ENCODE measurements around the gene TMEM240. TPM values are rescaled to one million over a fixed set of nuclear protein-coding genes. Genes with fewer than 3 reads are reported as not detected.

TMEM240 gene
- total RNA-seq, 1 experiment from 2014 or later, result 8.0 TPM

DNA sequence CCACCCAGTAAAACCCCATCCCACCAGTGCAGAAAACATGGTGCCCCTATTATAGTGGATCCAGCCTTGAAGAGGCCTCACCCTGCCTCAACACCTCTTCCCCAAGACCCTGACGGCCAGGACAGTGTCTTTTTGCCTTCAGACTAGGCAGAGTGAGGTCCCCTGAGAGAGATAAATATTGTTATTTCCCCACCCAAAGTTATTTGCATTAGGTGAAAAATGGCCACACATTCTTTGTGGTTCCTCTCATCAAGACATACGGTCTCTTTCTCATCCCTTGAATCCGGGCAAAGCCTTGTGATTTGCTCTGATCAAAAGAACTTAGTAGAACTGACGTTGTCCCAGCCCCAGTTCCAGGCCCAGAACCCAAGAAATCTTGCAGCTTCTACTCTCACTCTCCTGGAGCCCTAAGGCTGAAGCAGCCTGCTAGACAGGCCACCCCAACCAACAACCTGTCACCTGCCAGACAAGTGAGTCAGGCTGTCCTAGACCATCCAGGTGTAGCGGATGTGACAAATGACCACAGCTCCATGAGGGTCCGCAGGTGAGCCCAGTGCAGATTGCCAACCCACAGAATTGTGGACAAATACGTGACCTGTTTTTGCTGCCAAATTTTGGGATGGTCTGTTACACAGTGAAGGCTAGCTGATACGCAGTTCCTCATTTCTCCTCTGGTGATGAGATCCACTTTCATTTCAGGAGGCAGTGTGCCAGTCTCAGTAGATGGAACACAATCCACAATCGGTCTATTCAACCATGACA lies 42.3 kb upstream of the TMEM240 start (continued):
- TF ChIP-seq, protein P1, sequence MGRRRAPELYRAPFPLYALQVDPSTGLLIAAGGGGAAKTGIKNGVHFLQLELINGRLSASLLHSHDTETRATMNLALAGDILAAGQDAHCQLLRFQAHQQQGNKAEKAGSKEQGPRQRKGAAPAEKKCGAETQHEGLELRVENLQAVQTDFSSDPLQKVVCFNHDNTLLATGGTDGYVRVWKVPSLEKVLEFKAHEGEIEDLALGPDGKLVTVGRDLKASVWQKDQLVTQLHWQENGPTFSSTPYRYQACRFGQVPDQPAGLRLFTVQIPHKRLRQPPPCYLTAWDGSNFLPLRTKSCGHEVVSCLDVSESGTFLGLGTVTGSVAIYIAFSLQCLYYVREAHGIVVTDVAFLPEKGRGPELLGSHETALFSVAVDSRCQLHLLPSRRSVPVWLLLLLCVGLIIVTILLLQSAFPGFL (CRISPR knock-in tag; IDR thresholded peaks at IDR 0.05; ENCODE audit: borderline replicate concordance), result no peak
- TF ChIP-seq ATF1 (CRISPR knock-in tag; IDR thresholded peaks at IDR 0.05) (no peak), ZNF138 (CRISPR knock-in tag; conservative IDR thresholded peaks at IDR 0.05) (no peak), IRF2 (CRISPR knock-in tag; IDR thresholded peaks at IDR 0.05; ENCODE audit: borderline replicate concordance, low read depth) (no peak), MXD4 (CRISPR knock-in tag; IDR thresholded peaks at IDR 0.05; ENCODE audit: borderline replicate concordance) (no peak), ZNF396 (CRISPR knock-in tag; IDR thresholded peaks at IDR 0.05; ENCODE audit: borderline replicate concordance) (no peak), STAT6 (CRISPR knock-in tag; conservative IDR thresholded peaks at IDR 0.05; ENCODE audit: low read depth) (no peak), CREB1 (CRISPR knock-in tag; IDR thresholded peaks at IDR 0.05) (no peak)

- Mint-ChIP-seq H3K27me3 (ENCODE audit: low read depth) (peaks cover 21% of the 10 kb centered on the region), H3K27ac (no peak overlapping the region), H3K4me3 (no peak overlapping the region), H3K9me3 (no peaks in the 10 kb centered on the region), H3K36me3 (no peaks in the 10 kb centered on the region; the same call in 1 of the 2 replicates), H3K4me1 (peaks cover 11% of the 10 kb centered on the region)
- CTCF ChIA-PET, result interaction anchor here (0.7 to 1.8 kb wide), 2 partner anchors 27 to 74 kb away, joined by 4 to 5 read pairs; no protein-coding TSS in a partner anchor
- DNase-seq (ENCODE audit: low spot score), result no peak
- POLR2A ChIA-PET, result interaction anchor here (2.3 kb wide), 1 partner anchor 37 kb away, joined by 7 read pairs; the partner anchor contains the start of gene MIB2
- TF ChIP-seq TEAD4 (CRISPR knock-in tag; IDR thresholded peaks at IDR 0.05), result no peak
- TF ChIP-seq, protein P2, sequence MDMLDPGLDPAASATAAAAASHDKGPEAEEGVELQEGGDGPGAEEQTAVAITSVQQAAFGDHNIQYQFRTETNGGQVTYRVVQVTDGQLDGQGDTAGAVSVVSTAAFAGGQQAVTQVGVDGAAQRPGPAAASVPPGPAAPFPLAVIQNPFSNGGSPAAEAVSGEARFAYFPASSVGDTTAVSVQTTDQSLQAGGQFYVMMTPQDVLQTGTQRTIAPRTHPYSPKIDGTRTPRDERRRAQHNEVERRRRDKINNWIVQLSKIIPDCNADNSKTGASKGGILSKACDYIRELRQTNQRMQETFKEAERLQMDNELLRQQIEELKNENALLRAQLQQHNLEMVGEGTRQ (CRISPR knock-in tag; IDR thresholded peaks at IDR 0.05), result no peak
- TF ChIP-seq, protein P3, sequence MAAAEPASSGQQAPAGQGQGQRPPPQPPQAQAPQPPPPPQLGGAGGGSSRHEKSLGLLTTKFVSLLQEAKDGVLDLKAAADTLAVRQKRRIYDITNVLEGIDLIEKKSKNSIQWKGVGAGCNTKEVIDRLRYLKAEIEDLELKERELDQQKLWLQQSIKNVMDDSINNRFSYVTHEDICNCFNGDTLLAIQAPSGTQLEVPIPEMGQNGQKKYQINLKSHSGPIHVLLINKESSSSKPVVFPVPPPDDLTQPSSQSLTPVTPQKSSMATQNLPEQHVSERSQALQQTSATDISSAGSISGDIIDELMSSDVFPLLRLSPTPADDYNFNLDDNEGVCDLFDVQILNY (CRISPR knock-in tag; IDR thresholded peaks at IDR 0.05), result no peak
- TF ChIP-seq USF1 (CRISPR knock-in tag; IDR thresholded peaks at IDR 0.05), result no peak
- no peak for TF ChIP-seq KAT7 (CRISPR knock-in tag; IDR thresholded peaks at IDR 0.05; ENCODE audit: borderline replicate concordance)
- TF ChIP-seq, protein P4, sequence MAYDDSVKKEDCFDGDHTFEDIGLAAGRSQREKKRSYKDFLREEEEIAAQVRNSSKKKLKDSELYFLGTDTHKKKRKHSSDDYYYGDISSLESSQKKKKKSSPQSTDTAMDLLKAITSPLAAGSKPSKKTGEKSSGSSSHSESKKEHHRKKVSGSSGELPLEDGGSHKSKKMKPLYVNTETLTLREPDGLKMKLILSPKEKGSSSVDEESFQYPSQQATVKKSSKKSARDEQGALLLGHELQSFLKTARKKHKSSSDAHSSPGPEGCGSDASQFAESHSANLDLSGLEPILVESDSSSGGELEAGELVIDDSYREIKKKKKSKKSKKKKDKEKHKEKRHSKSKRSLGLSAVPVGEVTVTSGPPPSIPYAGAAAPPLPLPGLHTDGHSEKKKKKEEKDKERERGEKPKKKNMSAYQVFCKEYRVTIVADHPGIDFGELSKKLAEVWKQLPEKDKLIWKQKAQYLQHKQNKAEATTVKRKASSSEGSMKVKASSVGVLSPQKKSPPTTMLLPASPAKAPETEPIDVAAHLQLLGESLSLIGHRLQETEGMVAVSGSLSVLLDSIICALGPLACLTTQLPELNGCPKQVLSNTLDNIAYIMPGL (CRISPR knock-in tag; IDR thresholded peaks at IDR 0.05), result no peak
- TF ChIP-seq, protein P5, sequence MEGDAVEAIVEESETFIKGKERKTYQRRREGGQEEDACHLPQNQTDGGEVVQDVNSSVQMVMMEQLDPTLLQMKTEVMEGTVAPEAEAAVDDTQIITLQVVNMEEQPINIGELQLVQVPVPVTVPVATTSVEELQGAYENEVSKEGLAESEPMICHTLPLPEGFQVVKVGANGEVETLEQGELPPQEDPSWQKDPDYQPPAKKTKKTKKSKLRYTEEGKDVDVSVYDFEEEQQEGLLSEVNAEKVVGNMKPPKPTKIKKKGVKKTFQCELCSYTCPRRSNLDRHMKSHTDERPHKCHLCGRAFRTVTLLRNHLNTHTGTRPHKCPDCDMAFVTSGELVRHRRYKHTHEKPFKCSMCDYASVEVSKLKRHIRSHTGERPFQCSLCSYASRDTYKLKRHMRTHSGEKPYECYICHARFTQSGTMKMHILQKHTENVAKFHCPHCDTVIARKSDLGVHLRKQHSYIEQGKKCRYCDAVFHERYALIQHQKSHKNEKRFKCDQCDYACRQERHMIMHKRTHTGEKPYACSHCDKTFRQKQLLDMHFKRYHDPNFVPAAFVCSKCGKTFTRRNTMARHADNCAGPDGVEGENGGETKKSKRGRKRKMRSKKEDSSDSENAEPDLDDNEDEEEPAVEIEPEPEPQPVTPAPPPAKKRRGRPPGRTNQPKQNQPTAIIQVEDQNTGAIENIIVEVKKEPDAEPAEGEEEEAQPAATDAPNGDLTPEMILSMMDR (IDR thresholded peaks at IDR 0.05), result no peak
- no peak for TF ChIP-seq ETV6 (CRISPR knock-in tag; IDR thresholded peaks at IDR 0.05)
- TF ChIP-seq ZNF532 (CRISPR knock-in tag; IDR thresholded peaks at IDR 0.05; ENCODE audit: borderline replicate concordance), result no peak
- ATAC-seq, result no peak
Measured at GRCh38 chr1:1578371-1578940, 38.0 kb upstream of the TMEM240 start.
